GM12873 (cell line): ENCODE data around the gene CLRN3.

Experiments used
- CTCF ChIP-seq: IDR thresholded peaks from 2 replicates; pipeline ENCODE4 v1.5.1; 2012; ENCODE audit warnings: low read depth, mild to moderate bottlenecking, moderate library complexity, low read length, control low read depth; ENCODE audit not compliant: insufficient read depth; ENCODE audit errors: missing control alignments

The CLRN3 gene

GRCh38 chr10:127933271-127933670, 40.5 kb upstream of the CLRN3 start:
- no peak for TF ChIP-seq CTCF

GRCh38 chr10:127932521-127933270, 40.0 kb upstream of the CLRN3 start:
- no peak for TF ChIP-seq CTCF

- TF ChIP-seq CTCF: no peak
Measured at GRCh38 chr10:127928021-127928806, 35.5 kb upstream of the CLRN3 start.

GRCh38 chr10:127926455-127926854, 33.7 kb upstream of the CLRN3 start:
- TF ChIP-seq CTCF: no peak

GRCh38 chr10:127925471-127926207, 32.9 kb upstream of the CLRN3 start:
- TF ChIP-seq CTCF: no peak

- TF ChIP-seq CTCF: no peak
Measured at GRCh38 chr10:127923646-127924045, 30.9 kb upstream of the CLRN3 start.
